Limb (tissue), 2 donors: ENCODE results near the gene CACNA1A.
"Not testable (repeated sequence)": the region's sequence is repeated elsewhere in the genome, so short reads cannot be mapped to it uniquely, and the experiment has no call there.

Source experiments
- DNase-seq, 2 donors: peaks; one replicate each; pipeline ENCODE4 v3.0.0-alpha.2; 2016; ENCODE audit errors: extremely low spot score in 2 of 2

Gene CACNA1A

DNA sequence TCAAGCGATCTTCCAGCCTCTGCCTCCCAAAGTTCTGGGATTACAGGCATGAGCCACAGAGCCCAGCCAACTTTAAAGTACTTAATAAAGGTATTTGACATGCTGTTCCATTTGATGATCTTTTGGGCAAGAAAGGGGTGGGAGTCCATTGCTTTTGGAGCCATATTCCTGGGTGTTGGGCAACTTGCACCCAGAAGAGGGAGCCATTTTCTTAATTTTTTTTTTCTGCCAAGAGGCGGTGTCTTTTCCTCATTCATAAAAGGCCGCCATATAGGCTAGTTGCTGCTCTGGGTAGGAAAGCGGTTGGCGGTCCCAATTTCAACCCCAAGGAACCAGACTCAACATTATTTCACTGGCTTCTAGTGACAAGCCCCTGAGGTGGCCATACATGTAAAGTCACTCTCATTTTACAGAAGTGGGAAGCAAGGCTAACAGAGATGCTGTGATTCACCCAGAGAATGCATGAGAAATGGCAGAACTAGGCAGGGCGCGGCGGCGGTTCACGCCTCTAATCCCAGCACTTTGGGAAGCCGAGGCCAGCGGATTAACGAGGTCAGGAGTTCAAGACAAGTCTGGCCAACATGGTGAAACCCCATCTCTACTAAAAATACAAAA lies 139.6 kb downstream of the CACNA1A start:
- DNase-seq = no peak

- DNase-seq = no peak
Observed at GRCh38 chr19:13363954-13364353, 142.3 kb downstream of the CACNA1A start.

GRCh38 chr19:13363245-13363644 lies 143.0 kb downstream of the CACNA1A start:
- no peak for DNase-seq

DNA sequence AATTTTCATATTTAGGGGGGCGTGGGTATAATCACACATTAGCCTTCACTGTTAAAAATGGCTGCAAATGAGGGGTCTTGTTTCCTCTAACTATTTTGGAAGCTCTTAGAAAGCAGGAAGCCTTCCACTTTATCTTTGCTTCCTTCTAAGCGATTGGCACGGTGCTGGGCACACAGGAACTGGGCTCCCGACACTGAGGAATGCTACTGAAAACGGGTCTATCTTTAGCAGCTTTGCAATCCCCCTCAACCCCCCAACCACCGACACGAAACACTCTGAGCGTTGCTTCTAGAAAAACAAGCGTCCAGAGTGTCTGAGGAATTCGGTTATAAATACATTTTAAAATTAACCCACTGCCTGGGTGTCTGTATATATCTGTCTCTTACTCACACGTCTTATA lies 143.6 kb downstream of the CACNA1A start:
- no peak for DNase-seq

- DNase-seq = not testable (repeated sequence)
Observed at GRCh38 chr19:13361726-13362125, 144.6 kb downstream of the CACNA1A start.

DNA sequence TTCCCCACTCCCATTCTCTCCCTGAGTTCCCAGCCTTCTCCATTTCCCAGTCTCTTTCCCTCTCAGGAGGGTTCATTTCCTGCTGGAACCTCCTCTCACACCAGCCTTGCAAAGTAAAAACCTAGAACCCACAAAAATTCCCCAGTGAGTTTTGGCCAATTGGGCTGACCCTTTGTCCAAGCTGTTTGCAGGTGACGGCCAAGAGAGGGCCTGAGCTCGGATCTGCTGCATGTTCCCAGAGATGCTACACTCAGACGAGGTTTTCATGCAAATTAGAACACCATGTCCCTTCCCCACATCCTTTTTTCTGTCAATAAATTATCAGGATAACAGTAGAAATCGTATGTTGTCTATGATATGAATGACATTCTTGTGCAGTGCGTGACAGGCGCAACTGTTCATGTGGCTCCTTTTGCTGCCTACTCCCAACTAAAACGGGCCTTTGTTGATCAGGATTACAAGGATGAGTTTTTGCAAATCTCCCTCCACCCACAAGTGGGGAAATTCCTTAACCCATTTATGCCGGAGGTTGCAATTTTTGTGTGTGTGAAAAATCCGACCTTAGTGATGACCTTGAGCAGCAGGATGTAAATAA lies 149.5 kb downstream of the CACNA1A start:
- DNase-seq = no peak

DNA sequence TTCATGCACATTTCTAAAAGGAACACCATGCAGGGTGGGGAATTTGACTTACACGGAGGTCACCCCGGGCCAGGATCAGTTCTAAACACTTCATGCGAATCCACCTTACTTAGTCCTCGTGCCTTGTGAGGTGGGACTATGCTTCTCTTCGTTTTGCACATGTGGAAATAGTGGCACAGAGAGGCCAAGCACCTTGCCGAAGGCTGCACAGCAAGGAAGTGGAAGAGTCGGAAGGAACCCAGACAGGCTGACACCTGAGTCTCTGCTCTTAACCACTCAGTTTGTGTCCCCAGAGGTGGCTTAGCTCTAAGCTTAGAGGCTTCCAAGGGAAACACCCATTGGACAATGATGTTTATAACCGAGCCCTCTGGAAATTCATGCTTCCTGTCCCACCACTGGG lies 150.1 kb downstream of the CACNA1A start:
- no peak for DNase-seq

GRCh38 chr19:13355356-13355755 lies 150.9 kb downstream of the CACNA1A start:
- no peak for DNase-seq

- DNase-seq = no peak
Observed at GRCh38 chr19:13353625-13354024, 152.7 kb downstream of the CACNA1A start.

GRCh38 chr19:13350759-13351158 lies 155.5 kb downstream of the CACNA1A start:
- no peak for DNase-seq

- DNase-seq = no peak
Observed at GRCh38 chr19:13350072-13350471, 156.2 kb downstream of the CACNA1A start.

DNA sequence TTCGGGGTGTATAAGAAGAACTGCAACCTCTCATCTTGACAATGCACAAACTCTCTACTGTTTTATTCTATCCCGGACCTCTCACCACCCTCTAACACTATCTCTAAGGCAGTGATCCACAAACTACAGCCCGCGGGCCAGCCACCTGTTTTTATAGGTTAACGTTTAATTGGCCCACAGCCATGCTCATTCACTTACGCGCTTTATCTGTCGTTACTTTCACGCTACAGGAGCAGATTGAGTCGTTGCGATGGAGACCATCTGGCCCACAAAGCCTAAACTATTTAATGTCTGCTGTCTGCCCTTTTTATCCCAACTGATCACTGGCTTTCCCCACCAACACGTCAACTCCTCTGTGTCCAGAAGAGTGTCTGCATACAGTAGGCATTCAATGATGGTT lies 158.9 kb downstream of the CACNA1A start:
- no peak for DNase-seq

DNA sequence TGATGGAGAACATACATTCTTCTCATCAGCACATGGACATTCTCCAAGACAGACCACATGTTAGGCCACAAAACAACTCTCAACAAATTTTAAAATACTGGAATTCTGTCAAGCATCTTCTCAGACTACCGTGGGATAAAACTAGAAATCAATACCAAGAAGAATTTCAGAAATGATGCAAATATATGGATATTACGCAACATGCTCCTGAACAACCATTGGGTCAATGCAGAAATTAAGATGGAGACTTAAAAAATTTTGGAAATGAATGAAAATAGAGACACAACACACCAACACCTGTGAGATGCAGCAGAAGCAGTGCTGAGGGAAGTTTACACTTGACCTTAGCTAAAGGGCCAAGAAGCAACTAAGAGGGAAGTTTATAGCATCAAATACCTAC lies 162.8 kb downstream of the CACNA1A start:
- no peak for DNase-seq

DNA sequence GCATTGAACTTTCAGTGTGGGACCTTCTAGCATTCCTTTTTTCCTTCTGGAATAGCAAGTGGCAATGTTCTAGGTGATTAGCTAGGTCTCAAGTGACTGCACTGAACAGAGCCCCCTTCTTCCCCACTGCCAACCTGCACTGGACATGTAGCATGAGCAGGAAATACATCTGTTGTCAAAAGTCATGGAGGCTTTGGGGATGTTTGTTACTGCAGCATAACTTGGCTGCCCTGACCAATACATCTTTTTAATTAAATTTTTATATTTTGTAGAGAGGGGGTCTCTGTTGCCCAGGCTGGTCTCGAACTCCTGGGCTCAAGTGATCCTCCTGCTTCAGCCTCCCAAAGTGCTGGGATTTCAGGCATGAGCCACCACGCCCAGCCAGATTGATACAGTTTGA lies 163.6 kb downstream of the CACNA1A start:
- no peak for DNase-seq

DNA sequence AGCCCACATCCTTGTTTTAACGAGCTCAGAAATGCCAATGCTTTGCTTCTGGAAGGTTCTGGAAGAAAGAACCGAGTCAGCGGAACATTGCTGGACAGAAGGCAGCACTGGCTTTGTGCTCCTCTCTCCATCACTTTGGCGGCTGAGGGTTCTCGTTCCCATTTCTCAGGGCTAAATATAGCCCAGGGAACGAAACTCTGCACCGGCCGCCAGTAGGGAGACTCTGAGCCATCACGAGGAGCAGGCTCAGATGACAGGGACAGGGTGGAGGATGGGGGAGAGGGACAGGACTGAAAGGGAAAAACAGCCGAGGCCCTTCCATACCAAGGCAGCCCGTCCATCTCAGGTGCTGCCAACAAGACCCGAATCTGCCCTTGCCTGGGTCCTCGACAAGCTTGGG lies 166.4 kb downstream of the CACNA1A start:
- no peak for DNase-seq

DNA sequence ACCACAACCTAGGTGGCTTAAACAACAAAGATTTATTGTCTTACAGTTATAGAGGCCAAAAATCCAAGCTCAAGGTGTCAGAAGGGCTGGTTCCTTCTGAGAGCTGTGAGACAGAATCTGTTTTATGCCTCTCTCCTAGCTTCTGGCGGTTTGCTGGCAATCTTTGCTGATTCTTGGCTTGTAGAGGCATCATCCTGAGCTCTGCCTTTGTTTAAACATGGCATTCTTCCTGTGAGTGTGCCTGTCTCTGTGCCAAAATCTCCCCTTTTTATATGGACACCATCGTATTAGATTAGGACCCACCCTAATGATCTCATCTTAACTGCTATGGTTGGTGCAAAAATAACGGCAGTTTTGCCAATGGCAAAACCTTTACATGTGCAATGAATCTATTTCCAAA lies 169.1 kb downstream of the CACNA1A start:
- DNase-seq = no peak

GRCh38 chr19:13334801-13335481 lies 171.3 kb downstream of the CACNA1A start:
- no peak for DNase-seq

DNA sequence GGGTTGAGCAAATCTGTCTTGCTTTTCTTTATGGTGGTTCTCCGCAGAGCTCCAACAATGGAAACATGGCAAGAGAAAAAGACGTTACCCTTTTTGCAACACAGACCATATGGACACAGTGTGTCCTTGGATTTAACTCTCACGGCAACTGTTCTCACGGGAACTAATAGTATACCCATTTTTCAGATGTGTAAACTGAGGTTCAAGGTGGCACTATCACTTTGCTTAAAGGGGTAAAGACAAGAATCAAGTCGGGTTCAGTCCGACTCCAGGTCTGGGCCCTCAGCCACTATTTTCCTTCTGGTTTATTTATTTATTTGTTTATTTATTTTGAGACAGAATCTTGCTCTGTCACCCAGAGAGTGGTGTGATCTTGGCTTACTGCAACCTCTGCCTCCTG lies 176.0 kb downstream of the CACNA1A start:
- no peak for DNase-seq

DNA sequence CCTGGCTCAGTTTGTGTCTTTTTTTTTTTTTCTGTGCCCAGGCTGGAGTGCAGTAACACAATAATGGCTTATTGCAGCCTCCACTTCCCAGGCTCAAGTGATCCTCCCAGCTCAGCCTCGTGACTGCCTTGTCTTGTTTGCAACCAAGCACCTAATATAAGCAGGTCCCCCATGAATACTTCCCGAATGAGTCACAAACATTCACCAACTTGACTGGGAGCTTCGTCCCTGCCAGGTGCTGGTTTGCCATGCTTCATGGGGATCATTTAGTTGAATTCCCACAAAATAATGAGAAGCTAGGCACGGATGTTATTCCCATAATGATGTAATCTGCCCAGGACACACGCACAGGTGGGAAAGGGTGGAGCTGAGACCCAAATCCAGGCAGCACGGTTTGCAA lies 176.5 kb downstream of the CACNA1A start:
- DNase-seq = no peak

DNA sequence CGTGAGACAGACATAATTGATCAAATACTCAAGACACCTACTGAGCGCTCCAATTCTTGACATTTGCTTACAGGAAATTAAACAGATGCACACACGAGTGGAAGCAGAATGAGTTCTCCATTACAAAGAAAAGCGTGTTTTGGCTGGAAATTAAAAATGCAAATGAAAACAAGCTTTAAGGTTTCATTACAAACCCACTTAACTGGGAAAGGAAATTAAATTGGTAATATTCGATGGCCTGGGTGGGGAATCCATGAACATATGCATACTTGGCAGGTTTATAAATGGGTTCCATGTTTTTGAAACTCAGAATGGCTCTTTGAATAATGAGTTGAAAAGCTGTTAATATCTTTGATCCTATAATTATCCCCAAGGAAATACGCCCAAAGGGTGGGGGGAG lies 178.0 kb downstream of the CACNA1A start:
- no peak for DNase-seq

DNA sequence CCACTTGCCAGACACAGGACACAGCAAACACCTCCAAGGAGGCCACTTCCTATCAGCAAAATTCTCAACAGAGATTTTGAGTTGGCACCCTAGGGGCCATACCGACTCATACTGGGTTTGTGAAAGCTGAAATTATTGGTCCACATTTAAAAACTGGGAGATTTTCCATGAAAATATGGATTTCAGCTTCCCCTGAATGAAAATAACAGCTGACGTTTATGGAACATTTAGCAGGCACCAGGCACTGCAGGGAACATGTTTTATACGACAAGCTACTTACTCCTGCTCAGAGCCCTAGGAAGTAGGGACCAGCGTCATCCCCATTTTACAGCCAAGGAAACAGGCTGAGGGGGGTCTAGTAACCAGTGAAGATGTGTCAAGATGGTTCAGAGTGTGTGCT lies 186.8 kb downstream of the CACNA1A start:
- no peak for DNase-seq

DNA sequence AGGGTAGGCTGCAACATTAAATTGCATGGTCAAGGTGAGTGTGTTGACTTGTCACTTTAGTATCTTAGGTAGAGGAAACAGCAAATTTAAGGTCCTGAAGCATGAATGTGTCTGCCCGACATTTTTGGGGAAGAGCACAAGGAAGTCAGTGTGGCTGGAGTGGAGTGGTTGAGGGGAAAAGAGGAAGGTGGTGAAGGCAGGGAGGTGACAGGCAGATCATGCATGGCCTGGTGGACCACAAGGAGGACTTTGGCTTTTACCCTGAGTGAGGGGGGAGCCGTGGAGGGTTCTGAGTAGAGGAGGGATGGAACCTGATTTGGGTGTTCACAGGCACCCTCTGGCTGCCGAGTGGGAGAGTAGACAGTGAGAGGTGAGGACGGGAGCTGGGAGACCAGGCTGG lies 188.1 kb downstream of the CACNA1A start:
- DNase-seq = no peak

GRCh38 chr19:13315495-13315894 lies 190.8 kb downstream of the CACNA1A start:
- no peak for DNase-seq
